Fibroblast of skin of back (primary cell): ENCODE data around the gene NTM.

Source experiments
- DNase-seq: peaks from one replicate; pipeline ENCODE4 v3.0.0-alpha.2; 2013

NTM gene

DNA sequence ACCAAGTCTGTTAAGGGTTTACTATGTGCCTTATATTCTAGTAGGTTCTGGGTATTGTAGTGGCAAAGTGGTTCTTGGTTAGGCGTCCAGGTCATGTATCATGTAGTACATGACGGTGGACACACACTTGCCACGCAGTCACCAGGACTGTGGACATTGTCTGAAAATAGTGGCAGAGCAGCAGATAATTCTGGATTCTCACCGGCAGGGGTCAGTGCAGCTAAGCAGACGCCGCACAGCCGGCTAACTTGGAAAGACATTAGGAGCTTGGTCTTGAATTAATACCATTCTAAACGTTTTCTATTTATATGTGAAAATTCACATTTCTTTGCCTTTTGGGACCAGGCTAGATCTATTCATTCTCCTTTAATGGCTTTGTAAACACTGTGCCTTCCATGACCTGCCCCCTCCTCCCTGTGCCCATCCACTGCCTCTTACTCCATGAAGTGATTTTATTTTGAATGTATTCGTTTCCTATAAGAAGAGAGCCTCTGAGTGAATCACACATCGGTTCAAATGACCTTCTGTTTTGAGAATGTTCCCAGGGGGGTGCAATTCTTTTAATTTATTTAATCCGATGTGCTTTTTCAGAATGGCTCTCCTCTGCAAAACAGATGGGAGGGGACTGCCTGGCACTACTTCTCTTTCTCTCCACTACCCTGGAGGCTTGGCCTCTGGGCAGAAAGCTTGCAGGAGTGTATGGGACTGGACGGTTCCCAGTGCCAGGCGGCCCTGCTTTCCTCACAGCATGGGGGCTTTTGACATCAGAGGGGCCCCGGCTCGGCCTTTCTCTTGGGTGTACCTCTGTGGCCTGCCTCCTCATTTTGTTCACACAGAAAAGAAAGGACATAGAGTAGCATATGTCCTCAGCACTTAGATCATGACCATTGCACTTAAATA lies 378.0 kb downstream of the NTM start:
- peak; percentile 84 for DNase-seq

- peak; percentile 99 for DNase-seq
These were observed 378.7 kb downstream of the NTM start for GRCh38 chr11:131749101-131749500.

DNA sequence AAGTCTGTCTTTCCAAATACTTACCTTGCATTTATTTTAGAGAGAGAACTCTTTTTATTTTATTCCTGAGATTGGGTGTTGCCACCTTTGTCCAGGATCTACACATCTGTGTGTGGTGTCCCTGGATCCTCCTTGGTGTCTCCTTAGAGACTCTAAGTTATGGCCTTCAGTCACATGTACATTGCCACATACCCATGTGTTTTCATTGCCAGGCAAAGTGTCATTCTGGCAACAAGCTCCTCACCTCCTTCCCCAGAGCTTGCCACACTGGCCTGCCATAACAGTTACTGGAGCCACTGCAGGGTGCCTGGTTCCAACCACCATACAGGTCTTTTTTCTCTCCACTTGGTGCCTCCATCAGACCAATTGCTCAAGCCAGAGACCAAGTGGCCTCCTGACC lies 379.7 kb downstream of the NTM start:
- no peak for DNase-seq

- no peak for DNase-seq
These were observed 380.3 kb downstream of the NTM start for GRCh38 chr11:131750692-131751091.

- peak; percentile 61 for DNase-seq
These were observed 384.3 kb downstream of the NTM start for GRCh38 chr11:131754671-131755070.

- peak; percentile 86 for DNase-seq
These were observed 386.2 kb downstream of the NTM start for GRCh38 chr11:131756479-131757110.

DNA sequence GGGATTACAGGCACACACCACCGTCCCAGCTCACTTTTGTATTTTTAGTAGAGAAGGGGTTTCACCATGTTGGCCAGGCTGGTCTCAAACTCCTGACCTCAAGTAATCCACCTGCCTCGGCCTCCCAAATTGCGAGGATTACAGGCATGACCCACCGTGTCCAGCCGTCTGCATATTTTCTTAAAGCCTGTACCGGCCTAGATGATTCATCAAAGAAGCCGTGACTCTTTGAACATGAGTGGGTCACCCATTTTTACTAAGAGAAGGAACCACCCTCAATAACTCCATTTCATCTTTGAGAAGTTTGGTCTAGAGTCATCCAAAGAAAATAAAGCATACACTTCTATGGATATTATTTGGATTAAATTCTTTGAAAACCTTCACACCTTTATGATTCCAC lies 388.3 kb downstream of the NTM start:
- DNase-seq = no peak

DNA sequence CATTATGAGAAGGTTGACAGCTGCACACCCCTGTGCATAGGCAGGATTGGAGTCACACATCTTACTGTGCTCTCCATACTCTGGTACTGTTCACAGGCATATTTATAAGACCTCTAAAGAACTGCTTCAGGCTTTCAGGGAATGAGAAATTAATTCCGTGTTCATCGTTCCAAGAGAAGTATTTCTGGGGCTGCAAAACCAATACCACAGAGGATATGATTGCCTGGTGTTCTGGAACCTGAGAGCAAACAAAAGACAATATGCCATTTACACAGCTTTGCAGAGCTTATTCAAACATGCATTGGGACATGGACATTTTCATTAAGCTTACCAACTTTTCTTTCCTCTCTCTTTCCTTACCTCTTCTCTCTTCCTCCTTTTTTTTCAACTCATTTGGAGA lies 388.7 kb downstream of the NTM start:
- no peak for DNase-seq

DNA sequence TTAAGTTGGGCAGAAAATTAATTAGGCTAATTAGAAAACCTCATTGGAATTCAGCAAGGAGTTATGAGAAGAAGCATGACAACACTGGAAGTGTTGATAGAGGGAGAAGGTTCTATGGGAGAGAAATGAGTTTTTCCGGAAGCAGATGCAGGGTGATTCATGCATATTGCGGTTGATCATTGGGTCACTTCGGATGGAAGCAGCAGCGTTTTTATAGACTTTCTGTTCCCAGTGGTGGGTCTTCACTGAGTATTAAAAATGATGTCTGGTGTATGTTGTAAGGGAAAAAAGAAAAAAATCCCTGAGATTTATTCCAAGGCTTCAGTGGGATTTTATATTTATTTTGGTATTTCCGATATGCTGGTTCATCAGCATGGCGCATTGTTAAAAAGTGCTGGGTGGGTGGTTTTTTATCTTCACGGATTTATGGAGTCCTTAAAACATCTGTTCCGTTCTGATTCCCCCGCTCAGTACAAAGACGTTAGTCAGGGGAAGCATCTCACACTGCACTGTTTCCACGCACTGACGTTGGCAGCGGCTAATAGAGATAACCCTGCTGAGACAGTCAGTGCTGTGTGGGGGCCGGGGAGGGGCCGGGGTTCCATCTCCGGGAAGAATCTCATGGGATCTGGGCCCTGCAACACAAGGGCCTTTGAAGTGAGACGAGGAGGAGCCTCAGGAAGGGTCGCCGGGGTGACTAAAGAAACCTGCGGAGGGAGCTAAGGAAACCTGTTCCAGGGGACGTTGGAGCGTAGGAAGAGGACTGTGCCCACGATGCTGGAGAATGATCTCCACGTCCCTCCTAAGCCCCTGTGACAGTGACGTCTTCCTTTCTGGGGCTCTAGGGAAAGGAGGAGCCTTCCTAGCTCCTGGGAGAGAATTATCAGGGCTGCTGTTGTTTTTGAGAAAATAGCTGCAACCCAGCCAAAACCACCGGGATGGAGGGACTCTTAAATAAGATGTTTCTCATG lies 390.0 kb downstream of the NTM start:
- DNase-seq = peak; percentile 88

- DNase-seq = peak; percentile 59
These were observed 392.1 kb downstream of the NTM start for GRCh38 chr11:131762346-131763110.

DNA sequence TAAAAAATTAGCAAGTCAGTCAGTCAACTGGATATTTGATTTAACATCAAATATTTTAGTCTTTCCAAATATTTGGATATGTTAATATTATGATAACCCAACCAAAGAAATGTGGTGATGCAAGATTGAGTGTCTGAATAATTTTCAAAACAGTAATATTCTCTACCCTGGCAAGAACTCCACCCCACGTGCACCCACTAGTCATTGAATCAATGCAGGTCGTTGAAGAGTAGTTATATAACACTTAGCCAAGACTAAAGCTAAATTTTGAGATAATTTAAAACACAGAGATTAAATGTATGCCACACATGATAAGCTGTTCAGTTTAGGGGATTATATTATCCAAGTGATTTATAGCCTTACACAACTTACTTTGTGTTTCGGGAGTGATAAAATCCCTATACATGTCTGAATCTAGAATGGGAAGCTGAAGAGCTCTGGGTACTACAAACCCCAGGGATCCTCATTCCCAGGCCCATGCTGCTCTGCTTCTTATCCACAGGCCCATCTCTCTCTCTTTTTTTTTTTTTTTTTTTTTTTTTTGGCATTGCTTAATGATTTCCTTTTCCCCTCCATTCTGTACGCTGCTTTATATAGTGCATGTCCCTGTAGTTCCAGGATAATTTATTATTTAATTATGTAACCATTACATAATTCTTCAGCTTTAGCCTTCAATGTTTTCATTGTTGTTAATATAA lies 392.9 kb downstream of the NTM start:
- DNase-seq = peak; percentile 82

DNA sequence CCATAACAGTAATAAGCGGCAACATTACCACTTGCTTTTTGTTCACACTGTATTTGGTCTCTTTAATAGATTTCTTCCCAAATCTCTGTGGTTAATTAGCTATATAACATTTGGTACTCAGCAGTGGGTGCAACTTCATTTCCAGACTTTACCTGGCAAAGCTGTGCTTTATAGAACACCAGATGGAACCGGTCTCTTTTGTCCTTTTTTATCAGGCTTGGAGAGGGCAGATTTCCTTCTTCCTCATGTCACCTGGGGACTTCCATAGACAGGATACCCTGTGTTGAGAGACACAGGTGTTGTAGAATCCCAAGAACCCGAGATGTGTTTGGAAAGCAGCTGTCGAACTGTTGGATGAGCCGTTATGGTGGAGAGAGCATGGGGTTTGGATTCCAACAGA lies 393.7 kb downstream of the NTM start:
- no peak for DNase-seq

GRCh38 chr11:131764649-131765048 lies 394.2 kb downstream of the NTM start:
- no peak for DNase-seq

- DNase-seq = no peak
These were observed 396.2 kb downstream of the NTM start for GRCh38 chr11:131766637-131767036.

- DNase-seq = peak; percentile 78
These were observed 397.0 kb downstream of the NTM start for GRCh38 chr11:131767421-131767820.

DNA sequence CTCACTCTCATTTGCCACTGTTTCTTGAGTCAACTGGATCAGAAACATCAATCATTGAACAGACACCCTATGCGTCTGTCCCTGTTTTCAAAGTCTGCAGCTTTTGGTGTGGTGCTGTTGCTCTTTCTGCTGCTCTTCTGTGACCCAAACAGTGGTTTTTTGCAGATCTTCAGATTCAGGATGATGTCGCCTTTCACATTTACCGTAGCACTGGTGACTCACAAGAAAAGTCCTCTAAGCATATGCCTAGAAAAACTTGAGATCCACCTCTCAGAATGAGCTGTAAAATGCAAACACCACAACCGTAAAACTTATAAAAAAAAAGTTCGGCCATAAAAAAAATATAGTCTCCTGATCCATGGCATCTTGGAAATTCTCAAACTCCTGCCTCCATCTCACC lies 400.4 kb downstream of the NTM start:
- DNase-seq = peak; percentile 74

GRCh38 chr11:131771471-131771870 lies 401.1 kb downstream of the NTM start:
- DNase-seq = no peak

GRCh38 chr11:131773626-131774025 lies 403.2 kb downstream of the NTM start:
- DNase-seq = no peak

- DNase-seq = no peak
These were observed 405.8 kb downstream of the NTM start for GRCh38 chr11:131776211-131776610.

GRCh38 chr11:131785801-131786200 lies 415.4 kb downstream of the NTM start:
- DNase-seq = no peak

- DNase-seq = no peak
These were observed 416.7 kb downstream of the NTM start for GRCh38 chr11:131787119-131787518.
